Stimulated activated CD8-positive, alpha-beta memory T cell treated with anti-CD3 and anti-CD28 coated beads, Interleukin-4, amount 100 ng/mL, for 4 hours (primary cell): ENCODE data around the gene EPHB1.

Experiments
- DNase-seq, 2 donors: peaks; one replicate each; pipeline ENCODE4 v3.0.0-alpha.2; 2020; ENCODE audit warnings: low read depth in 2 of 2, low spot score in 1 of 2

EPHB1 gene

DNA sequence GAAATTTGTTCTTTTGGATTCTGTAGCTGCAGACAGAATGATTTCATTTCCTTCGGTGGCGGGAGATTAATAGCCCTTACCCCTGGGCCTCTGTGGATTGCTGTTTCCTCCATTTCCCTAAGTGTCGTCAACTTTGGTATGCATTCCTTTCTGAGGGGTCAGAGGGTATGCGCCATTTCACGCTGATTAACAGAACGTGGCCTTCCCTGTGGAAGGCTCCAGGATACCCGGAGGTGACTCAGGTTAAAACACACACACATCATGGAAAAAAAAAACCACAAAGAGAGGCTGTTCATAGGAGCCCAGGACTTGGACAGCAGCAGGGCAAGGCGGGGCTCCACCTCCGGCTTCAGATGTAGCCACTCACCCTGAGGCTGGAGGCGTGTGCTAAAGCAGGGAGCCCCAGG is 51.9 kb downstream of the EPHB1 start:
- no peak for DNase-seq

- no peak for DNase-seq
Measured at GRCh38 chr3:134847349-134847748, 52.3 kb downstream of the EPHB1 start.

GRCh38 chr3:134849561-134849960 is 54.5 kb downstream of the EPHB1 start:
- DNase-seq = no peak

DNA sequence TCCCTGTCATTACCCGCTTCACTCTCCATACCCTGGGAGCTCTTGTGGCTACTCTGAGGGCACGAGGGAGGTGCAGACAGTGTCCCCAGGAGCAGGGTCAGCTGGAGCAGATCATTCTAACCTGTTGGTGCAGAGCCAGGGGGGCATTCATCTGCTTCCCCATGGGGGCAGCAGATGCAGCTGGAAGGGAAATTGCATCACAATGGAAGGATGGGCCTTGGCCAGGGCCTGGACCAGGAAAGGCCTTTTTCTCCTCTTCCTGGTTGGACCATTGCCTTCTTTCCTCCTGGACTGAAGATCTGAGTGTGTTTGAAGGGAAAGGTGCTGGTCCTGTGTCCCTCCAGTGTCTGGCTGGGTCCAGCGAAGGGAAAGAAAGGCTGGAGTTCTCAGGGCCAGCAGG is 55.7 kb downstream of the EPHB1 start:
- DNase-seq = no peak

DNA sequence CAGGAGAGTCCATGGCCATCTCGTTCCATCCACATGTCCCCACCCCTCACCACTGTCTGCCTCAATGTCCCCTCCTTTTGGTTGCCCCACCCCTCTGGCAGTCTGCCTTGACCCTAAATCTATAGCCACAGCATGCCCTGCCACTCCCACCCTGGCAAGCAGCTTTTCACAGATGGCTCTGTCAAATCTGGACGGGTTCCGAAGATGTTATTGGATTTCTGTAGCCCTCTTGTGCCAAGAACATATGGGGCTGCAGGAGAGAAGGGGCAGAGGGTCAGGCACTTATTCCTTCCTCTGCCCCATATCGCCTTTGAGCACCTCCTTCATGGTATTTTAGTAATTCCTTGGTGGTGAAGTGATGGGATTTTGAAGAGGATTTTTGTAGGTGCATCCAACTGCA is 57.1 kb downstream of the EPHB1 start:
- DNase-seq = no peak

DNA sequence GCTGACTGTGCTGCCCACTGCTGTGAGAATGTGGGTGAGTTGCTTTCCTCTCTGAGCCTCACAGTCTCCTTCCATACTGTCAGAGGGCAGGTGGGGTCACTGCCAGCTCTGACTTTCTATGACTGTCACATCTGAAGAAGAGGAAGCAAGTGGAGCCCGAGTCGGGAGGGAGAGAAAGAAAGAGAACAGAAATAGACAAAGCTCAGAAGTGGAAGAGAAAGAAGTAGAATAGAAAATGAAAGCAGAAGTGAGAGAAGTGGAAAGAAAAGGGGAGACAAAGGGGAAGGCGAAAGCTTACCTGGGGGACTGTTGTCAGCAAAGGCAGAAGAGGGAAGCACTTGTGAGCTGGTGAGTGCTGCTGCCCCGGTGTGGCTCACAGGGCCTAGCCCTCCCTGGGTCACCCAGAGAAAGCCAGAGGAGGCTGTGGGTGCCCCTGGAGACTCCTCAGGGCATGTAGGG is 57.9 kb downstream of the EPHB1 start:
- DNase-seq = no peak

GRCh38 chr3:134854254-134854653 is 59.2 kb downstream of the EPHB1 start:
- no peak for DNase-seq

DNA sequence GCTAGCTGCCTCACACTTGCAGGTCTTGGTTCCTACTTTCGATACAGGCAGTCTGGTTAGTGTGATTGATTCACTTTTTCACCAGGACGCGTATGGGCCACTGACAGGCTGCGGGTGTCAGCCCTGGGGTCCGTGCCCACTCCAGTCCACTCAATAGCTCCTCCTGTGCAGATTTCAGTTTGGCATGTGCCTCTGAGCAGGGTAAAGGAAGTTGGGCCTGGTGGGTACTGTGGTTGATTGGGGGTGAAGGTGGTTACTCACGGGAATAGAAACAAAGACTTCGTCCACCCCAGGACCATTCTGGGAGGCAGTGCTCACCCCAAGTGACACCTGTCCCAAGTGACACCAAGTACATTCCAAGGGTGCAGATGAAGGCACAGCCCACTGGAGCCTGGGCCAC is 62.3 kb downstream of the EPHB1 start:
- no peak for DNase-seq

DNA sequence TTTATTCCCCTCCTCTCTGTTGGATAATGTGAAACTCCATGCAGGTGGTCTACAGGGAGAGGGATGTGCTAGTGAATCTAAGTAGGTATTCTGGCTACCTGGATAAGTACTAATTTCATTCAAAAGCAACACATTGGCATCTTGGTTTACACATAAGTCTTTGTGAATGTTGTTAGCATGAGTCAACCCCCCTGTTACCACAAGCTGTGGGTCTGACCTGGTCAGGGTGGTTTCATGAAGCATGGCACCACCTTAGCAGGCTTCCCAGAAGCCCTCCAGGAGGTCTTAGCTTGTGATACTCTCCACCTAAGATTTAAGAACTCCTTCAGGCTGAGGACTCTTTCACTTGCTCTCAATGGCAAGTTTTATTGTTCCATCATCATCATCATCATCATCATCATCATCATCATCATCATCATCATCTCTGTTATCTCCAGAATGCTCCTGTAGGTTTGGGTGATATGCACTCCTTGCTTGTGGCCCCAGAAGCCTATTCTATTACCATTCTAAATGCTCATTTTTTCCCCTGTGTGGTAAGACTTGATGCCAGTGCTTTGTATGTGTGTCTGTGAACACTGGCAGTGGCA is 62.8 kb downstream of the EPHB1 start:
- DNase-seq = no peak

DNA sequence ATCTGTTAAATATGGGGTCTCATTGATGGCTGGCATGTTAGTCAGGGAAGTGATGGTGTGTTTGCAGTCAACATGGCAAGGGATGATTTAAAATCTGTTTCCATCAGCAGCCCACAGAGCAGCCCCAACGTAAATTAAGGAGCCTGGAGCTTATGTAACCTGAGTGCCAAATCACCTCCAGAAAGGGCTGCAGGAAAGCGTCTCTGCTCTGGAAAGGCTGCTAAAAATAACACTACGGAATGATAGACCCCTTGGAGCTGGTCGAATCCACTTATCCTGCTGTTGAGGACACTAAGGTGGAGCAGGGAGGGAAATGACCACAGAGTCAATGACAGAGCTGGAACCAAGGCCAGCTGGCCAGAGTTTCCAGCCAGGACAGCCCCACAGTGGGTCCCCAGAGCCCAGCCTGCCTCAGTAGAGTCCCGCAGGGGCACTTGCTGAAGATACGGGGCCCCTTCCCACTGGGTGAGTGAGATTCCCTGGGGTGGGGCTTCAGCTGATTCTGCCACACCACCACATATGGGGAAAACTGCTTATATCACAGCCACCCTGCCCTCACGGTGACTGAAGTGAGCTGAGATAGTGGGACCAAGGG is 63.5 kb downstream of the EPHB1 start:
- DNase-seq = no peak

- DNase-seq = no peak
Measured at GRCh38 chr3:134859341-134859740, 64.3 kb downstream of the EPHB1 start.

DNA sequence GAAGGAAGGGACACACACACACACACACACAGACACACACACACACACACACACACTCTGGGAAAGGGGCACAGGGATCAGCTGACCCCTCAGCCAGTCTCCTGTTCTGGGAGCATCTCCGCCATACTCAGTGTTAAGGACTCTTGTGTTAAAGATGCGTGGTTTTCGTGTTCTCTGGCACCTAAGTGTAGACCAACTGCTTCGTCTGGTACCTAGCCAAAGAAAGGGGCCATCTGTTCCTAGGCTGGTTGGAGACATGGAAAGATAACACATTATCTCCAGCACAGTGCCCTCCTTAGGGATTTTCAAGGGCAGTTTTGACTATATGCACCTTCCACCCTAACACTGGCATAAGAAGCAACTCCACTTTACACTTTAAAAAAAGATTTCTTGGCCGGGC is 65.1 kb downstream of the EPHB1 start:
- DNase-seq = no peak

GRCh38 chr3:134863915-134864314 is 68.9 kb downstream of the EPHB1 start:
- DNase-seq = no peak

GRCh38 chr3:134864636-134865035 is 69.6 kb downstream of the EPHB1 start:
- DNase-seq = no peak

- DNase-seq = no peak
Measured at GRCh38 chr3:134867277-134867676, 72.2 kb downstream of the EPHB1 start.

DNA sequence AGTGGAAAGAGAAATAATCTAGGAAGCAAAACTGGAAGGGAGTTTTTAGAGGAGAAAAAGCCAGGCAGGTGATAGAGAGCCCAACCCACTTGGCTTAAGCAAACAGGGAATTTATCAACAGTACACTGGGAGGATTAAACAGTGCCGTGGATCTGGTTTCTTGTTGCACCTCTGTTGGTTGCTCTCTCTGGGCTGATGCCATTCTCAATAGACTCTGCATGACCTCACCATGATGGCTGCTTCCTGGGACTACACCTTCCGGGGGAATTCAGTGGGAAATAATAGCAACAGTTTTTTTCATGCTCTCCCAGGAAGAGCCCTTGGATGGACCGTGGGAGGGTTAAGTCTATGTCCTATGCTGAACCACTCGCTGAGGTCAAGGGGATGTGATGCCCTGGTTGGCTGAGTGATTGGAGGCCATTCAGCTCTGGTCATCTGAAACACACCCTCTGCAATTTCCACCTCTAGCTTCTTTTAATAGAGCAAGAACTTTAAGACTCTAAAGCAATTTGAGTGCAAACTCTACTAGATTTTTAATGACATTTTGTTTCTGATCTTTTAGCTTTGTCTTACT is 74.2 kb downstream of the EPHB1 start:
- no peak for DNase-seq

GRCh38 chr3:134871818-134872217 is 76.8 kb downstream of the EPHB1 start:
- no peak for DNase-seq

- no peak for DNase-seq
Measured at GRCh38 chr3:134872440-134873388, 77.7 kb downstream of the EPHB1 start.

DNA sequence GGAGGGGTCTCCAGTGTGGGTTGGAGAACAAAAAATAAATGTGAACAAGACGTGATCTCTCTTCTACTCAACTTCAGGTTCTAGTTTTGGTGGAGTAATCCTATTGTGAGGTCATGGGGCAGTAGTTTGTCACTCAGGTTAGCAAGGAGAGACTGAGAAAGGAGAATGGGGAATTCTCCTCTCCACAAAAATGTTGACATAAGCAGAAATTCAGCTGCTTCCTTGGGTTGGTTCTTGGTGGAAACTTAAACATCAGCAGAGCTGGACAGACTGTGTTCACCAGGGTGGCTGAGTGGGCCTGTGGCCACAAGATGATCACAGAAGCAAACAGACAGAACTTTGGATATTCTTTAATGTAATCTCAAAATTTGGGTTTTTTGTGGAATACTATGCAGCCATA is 78.7 kb downstream of the EPHB1 start:
- DNase-seq = no peak

GRCh38 chr3:134874737-134875413 is 79.8 kb downstream of the EPHB1 start:
- DNase-seq = no peak

DNA sequence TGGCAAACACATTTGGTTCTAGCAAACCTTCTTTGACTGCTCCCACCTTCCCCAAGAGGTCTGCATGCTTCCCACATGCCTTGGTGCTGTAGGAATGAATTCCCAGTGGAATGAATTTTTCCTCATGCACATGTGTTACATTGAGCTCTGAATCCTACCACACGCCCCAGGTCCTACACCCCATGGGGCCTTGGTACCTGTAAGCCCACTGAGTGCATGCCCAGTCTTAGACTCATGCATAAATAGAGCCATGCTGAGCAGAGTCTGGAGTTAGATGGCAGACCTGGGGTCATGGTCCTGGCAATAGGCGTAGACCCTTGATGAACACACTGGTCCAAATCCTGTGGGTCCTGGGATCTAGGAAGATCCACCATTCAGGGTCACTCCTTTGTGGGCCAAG is 81.8 kb downstream of the EPHB1 start:
- DNase-seq = no peak
